KOPT-K1 (cell line): ENCODE measurements around the gene VPS8.

Source experiments
- H3K27ac ChIP-seq: fragments of 200-600 bp; sonication (generic); 2 replicates; pipeline ENCODE4 v1.5.1; 2016; ENCODE audit warnings: antibody characterized with exemption, mild to moderate bottlenecking, low read depth, low read length; ENCODE audit not compliant: poor library complexity, severe bottlenecking
- H3K36me3 ChIP-seq: fragments of 200-600 bp; sonication (generic); 2 replicates; pipeline ENCODE4 v1.5.1; 2017; ENCODE audit warnings: antibody characterized with exemption, mild to moderate bottlenecking, low read length, moderate library complexity; ENCODE audit not compliant: insufficient read depth
- H3K9me3 ChIP-seq: fragments of 200-600 bp; sonication (generic); 2 replicates; pipeline ENCODE4 v1.5.1; 2017; ENCODE audit warnings: antibody characterized with exemption, low read length, mild to moderate bottlenecking; ENCODE audit not compliant: insufficient read depth, poor library complexity, severe bottlenecking

The VPS8 gene

DNA sequence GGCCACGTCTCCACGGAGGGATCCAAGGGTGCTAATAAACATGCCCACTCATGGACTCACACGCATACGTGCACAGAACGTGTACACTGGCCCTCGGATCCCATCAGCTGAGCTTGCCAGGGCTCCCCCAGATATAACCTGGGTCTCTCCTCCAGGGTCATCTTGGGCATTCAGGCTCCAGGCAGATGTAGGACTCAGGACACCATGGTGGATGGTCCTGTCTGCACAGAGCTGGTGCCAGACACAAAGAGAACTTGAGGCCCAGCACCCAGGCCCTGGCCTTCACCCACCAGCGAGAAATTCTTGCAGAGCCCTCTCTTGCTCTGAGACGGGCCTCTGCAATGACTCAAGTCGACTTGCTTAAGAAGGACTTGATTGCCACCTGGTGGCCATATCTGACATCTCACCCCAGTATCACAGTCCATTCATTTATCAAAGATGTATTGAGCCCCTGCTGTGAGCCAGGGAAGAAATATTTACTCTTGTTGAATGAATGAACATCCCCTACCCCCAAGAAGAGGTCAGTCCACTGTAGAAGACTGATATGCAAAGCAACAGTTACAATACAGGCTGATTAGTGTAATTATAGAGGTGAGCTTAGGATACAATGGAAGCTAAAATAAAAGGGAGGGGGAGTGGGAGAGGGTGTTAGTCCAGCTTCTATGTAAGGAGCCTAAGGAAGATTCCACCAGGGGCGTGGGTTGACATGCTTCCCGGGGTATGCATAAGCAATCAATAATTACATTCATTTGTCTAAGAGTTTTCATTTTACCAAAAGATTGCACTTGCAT is 34.2 kb upstream of the VPS8 start:
- H3K27ac ChIP-seq, result no peak overlapping the region
- no peaks in the 10 kb centered on the region for H3K36me3 ChIP-seq
- no peaks in the 10 kb centered on the region for H3K9me3 ChIP-seq

GRCh38 chr3:184778426-184779332 is 33.3 kb upstream of the VPS8 start:
- Histone ChIP-seq H3K36me3 (no peaks in the 10 kb centered on the region), H3K27ac (no peak overlapping the region), H3K9me3 (no peaks in the 10 kb centered on the region)

DNA sequence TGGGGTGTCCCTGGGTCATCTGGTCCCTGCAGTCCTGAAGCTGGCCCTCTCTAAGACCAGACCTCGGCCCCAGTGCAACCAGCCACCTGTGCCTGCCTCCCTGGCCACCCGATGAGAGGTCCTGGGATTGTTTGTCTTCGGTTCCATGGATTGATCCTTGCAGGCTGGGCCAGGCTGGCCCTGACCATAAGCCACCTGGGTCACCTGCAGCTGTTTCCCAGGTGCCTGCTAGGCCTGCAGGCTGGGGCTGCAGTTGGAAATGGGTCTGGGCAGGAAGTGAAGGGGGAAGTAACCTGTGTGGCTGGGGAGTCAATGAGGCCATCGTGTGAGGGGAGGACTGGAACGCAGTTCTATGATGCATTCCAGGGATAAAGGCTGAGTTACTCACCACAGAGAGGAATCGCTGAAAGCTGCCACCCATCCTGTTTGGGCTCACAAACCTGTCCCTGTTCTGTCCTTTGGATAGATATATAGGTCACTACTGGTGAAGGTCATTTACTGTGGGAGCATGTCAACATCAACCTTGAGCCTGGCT is 30.9 kb upstream of the VPS8 start:
- Histone ChIP-seq H3K9me3 (no peaks in the 10 kb centered on the region), H3K36me3 (no peaks in the 10 kb centered on the region), H3K27ac (no peak overlapping the region)

DNA sequence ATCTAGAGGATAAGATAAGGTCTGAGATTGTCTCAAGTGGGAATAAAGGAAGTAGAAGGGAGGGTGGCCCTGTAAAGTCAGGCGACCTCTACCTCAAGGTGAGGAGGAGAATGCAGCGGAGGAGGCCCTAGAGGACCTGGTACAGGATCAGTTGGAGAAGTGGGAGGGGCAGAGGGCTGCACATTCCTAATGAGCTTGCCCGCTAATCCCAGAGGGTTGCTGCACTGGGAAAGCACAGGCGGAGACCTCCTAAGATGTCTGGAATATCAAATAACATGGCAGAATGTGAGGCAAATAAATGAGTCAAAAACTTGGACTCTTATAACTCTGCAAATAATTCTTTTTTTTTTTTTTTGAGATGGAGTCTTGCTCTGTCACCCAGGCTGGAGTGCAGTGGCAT is 30.2 kb upstream of the VPS8 start:
- no peaks in the 10 kb centered on the region for H3K36me3 ChIP-seq
- H3K9me3 ChIP-seq, result no peaks in the 10 kb centered on the region
- H3K27ac ChIP-seq, result no peak overlapping the region

- Histone ChIP-seq H3K9me3 (no peaks in the 10 kb centered on the region), H3K36me3 (no peaks in the 10 kb centered on the region), H3K27ac (no peak overlapping the region)
These were observed 28.6 kb upstream of the VPS8 start for GRCh38 chr3:184783319-184783718.

GRCh38 chr3:184784731-184785500 is 27.1 kb upstream of the VPS8 start:
- Histone ChIP-seq H3K27ac (no peak overlapping the region), H3K36me3 (no peaks in the 10 kb centered on the region), H3K9me3 (no peaks in the 10 kb centered on the region)

- no peak overlapping the region for H3K27ac ChIP-seq
These were observed 26.1 kb upstream of the VPS8 start for GRCh38 chr3:184785890-184786279.

GRCh38 chr3:184786280-184786941 is 25.6 kb upstream of the VPS8 start:
- H3K36me3 ChIP-seq, result no peaks in the 10 kb centered on the region
- H3K27ac ChIP-seq, result no peak overlapping the region
- no peaks in the 10 kb centered on the region for H3K9me3 ChIP-seq

More at GRCh38 chr3:184785890-184786279, 26.1 kb upstream of the VPS8 start:
- Histone ChIP-seq H3K36me3 (no peaks in the 10 kb centered on the region), H3K9me3 (no peaks in the 10 kb centered on the region)

DNA sequence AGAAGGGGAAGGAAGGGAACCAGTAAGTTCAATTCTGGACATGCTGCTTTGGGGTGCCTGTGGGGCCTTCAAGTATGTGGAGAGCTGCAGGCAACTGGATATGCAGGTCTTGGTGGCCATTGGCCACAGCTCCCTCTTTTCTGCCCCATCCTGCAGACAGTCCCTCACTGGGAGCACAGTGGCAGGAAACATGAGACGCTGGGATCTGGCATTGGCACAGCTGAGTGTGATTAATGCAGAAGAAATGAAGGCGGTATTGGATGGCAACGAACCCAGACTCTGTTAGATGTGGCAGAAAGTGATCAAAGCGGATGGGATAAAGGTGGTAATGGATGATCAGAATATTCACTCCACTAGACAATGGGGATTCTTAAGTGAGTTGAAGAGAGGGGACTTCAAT is 23.2 kb upstream of the VPS8 start:
- no peak overlapping the region for H3K27ac ChIP-seq
- no peaks in the 10 kb centered on the region for H3K9me3 ChIP-seq
- H3K36me3 ChIP-seq, result no peaks in the 10 kb centered on the region

- no peaks in the 10 kb centered on the region for H3K36me3 ChIP-seq
- no peaks in the 10 kb centered on the region for H3K9me3 ChIP-seq
- no peak overlapping the region for H3K27ac ChIP-seq
These were observed 22.5 kb upstream of the VPS8 start for GRCh38 chr3:184789314-184789998.

DNA sequence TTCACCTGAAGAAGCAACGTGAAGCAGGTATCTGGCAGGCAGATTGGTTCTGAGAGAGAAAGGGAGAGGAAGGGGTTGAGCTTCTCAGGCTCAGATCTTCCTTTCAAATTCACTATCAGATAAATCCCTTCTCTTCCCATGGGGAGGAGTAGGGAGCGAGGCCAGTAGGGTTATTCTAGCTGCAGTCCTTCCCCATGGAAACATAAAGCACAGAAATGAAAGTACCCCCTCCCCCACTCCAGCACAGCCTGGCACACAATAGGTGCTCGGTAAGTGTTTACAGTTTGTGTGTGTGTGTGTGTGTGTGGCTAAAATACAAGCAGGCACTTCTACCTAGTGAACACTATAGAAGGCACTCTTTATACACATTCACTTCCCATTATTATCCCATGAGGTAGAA is 20.8 kb upstream of the VPS8 start:
- no peak overlapping the region for H3K27ac ChIP-seq
- no peaks in the 10 kb centered on the region for H3K9me3 ChIP-seq
- no peaks in the 10 kb centered on the region for H3K36me3 ChIP-seq

DNA sequence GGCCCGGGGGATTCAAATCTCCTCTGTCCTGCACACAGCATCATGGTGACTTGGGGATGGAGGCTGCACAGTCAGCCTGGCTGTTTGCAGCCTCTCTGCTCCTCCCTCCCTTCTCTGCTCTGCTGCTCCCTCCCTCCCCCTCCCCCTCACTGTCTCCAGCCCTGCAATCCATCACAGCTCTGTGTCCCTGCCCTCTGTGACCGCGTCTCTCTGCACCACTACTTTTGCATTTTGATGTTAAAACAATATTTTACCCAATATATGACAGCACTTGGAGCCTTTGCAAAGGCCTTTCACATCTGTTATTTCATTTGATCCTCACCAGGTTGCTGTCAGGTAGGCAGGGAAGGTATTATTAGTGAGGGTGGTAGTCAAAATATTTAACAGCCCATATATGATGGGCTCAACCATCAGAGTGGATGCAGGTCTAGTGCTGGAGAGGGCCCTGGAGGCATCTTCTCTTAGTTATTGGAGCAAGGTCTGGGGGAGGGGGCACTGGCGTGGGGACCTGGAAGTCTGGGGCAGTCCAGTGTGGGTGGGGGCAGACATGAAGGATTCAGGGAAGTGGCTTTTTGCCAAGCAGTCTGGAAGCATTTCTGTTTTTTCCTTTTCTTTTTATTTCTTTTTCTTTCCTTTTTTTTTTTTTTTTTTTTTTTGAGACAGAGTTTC is 16.3 kb upstream of the VPS8 start:
- no peaks in the 10 kb centered on the region for H3K36me3 ChIP-seq
- no peaks in the 10 kb centered on the region for H3K9me3 ChIP-seq

GRCh38 chr3:184796551-184796950 is 15.4 kb upstream of the VPS8 start:
- H3K27ac ChIP-seq, result no peak overlapping the region
- no peaks in the 10 kb centered on the region for H3K36me3 ChIP-seq
- no peaks in the 10 kb centered on the region for H3K9me3 ChIP-seq

More for the DNA sequence above, 16.3 kb upstream of the VPS8 start:
- H3K27ac ChIP-seq, result no peak overlapping the region
